Cardiac muscle cell (in vitro differentiated cells and primary cell): ENCODE results near the gene PMM2. TPM values are rescaled to one million over a fixed set of nuclear protein-coding genes. Genes with fewer than 3 reads are reported as not detected.

Source experiments
- DNase-seq, 2 donors: peaks; one replicate each; pipeline versions ENCODE4 v3.0.0 to v3.0.0-alpha.2; 2010 to 2017; ENCODE audit warnings: low read depth in 1 of 2, low spot score in 1 of 2
- H3K27ac ChIP-seq: fragments of 200-600 bp; sonication (generic); 2 replicates; pipeline ENCODE4 v1.5.1; 2016
- H3K27me3 ChIP-seq: fragments of 200-600 bp; sonication (generic); 2 replicates; pipeline ENCODE4 v1.6.0; 2016; ENCODE audit warnings: control low read depth
- H3K36me3 ChIP-seq: fragments of 200-600 bp; sonication (generic); 2 replicates; pipeline ENCODE4 v1.5.1; 2016; ENCODE audit warnings: control low read depth
- H3K4me1 ChIP-seq: fragments of 200-600 bp; sonication (generic); 2 replicates; pipeline ENCODE4 v1.8.1; 2017; ENCODE audit warnings: low read depth, mild to moderate bottlenecking, mixed run types
- H3K4me3 ChIP-seq: fragments of 200-600 bp; sonication (generic); 2 replicates; pipeline ENCODE4 v1.5.1; 2016; ENCODE audit warnings: mild to moderate bottlenecking
- H3K9me3 ChIP-seq: fragments of 200-600 bp; sonication (generic); 2 replicates; pipeline ENCODE4 v1.5.1; 2017; ENCODE audit warnings: low read depth, mild to moderate bottlenecking, control low read depth
- polyA plus RNA-seq: library from polyadenylated mRNA; unstranded; fragments of >200 nt; fragmentation: Nextera tagmentation; extraction: Ambion mirVana; gene quantifications from 2 replicates; pipeline ENCODE4 v1.2.1, GENCODE V29; 2016
- total RNA-seq: library from RNA; depleted of rRNA; stranded (reverse); fragments of >200 nt; gene quantifications from 2 replicates; pipeline ENCODE4 v1.2.3, GENCODE V29; 2016
- TF ChIP-seq, protein P1 (sequence below): IDR thresholded peaks from 2 replicates; pipeline ENCODE4 v1.5.1; 2012; ENCODE audit warnings: low read depth, mild to moderate bottlenecking, low read length

Gene PMM2
- total and polyA plus RNA-seq, 2 experiments from 2014 or later: 12.9 to 14.2 TPM

DNA sequence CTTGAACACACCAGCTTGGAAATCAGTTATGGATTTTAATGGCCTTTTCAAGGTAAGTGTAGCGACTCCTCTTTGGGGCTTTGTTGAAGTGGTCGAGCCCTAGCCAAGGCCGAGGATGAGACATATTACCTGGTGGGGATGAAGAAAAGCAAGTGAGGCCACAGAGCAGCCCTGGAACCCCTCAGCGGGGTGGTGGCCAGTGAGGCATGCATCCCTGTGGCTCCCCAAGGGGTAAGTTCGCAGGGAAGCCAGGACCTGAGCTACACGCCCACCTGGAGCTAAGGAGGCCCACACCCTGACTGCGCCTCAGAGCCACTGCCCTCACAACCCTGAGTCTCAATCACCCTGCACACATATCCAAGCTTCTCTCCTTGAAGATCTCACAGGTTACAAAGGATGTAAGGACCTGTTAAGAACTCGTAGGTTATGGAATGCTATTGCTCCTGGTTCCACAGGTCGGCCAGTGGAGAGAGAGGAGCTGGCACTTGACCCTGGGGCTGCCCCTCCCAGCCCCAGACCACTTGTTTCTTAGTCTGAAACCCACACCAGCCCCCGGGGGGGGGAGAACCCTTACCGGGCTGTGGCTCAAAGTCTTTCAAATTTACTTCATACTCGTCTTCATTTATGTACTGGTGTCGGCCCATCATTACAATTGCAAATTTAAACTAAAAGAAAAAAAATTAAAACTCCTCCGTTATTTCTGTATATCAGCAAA, 96.5 kb downstream of the PMM2 start:
- Histone ChIP-seq H3K9me3 (no peaks in the 10 kb centered on the region), H3K27me3 (no peaks in the 10 kb centered on the region), H3K4me3 (no peak overlapping the region), H3K27ac (no peak overlapping the region), H3K36me3 (peaks cover 65% of the 10 kb centered on the region), H3K4me1 (no peaks in the 10 kb centered on the region)
- no peak for DNase-seq
- TF ChIP-seq, protein P1, sequence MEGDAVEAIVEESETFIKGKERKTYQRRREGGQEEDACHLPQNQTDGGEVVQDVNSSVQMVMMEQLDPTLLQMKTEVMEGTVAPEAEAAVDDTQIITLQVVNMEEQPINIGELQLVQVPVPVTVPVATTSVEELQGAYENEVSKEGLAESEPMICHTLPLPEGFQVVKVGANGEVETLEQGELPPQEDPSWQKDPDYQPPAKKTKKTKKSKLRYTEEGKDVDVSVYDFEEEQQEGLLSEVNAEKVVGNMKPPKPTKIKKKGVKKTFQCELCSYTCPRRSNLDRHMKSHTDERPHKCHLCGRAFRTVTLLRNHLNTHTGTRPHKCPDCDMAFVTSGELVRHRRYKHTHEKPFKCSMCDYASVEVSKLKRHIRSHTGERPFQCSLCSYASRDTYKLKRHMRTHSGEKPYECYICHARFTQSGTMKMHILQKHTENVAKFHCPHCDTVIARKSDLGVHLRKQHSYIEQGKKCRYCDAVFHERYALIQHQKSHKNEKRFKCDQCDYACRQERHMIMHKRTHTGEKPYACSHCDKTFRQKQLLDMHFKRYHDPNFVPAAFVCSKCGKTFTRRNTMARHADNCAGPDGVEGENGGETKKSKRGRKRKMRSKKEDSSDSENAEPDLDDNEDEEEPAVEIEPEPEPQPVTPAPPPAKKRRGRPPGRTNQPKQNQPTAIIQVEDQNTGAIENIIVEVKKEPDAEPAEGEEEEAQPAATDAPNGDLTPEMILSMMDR: no peak

DNA sequence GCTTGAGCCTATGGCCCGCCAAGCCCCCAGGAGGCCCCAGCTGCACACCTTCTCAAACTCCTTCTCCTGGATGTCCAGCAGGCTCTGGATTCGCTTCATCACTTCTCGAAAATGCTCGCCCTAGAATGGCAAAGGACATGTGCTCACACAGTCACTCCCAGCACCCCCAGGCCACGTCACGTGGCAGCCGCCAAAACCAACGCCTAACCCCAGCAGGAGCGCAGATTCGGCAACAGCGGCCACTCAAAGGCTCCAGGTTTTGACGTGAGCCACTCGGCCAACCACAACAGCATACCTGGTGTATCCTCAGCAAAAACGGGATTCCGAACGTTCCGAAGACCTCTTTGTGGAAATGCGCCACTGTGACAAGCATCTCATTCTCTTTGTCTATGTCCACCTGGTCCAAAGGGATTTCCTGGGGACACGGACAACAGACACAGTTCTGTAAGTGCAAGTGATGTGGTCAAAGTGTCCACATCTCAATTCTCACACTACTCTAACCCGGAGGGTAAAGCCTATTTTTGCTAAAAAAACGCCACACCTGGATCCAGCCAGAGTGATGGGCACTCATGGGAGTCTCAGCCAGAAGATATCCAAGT, 97.2 kb downstream of the PMM2 start:
- H3K4me1 ChIP-seq: no peaks in the 10 kb centered on the region
- H3K27me3 ChIP-seq: no peaks in the 10 kb centered on the region
- no peak overlapping the region for H3K27ac ChIP-seq
- TF ChIP-seq, protein P1: no peak
- DNase-seq: no peak
- peaks cover 68% of the 10 kb centered on the region for H3K36me3 ChIP-seq
- no peaks in the 10 kb centered on the region for H3K9me3 ChIP-seq
- H3K4me3 ChIP-seq: no peak overlapping the region

DNA sequence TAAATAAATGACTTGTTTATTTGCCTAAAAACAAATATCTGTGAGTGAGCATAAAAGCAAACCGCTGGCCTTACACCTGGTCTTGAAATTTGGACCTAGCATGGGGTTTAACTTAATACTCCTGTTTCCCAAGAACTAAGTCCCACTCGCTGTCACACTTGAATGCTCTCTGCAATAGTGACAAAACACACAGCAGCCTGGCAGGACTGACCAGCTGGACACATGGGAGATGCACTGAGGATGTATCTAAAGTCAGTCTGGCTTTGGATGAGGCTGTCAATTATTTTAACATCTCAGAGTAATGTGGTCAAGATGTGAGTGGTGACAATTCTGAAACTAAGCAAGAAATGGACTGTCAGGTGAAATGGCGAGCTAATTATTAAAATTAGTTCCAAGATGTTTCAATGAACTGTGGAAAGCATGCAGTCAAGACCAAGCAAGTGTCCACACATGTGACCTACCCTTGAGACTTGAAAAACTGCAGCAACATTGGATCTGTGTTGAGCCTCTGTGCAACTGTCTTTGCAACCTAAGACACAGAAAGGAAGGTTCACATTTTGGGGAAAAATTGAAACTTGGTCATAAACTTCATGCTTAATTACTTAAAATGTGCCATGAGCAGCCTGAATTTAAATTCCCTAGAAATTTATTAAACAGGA, 101.2 kb downstream of the PMM2 start:
- no peak overlapping the region for H3K27ac ChIP-seq

More for the DNA sequence above, 101.2 kb downstream of the PMM2 start:
- DNase-seq: no peak
- Histone ChIP-seq H3K36me3 (peaks cover 87% of the 10 kb centered on the region), H3K9me3 (no peaks in the 10 kb centered on the region), H3K4me3 (no peak overlapping the region), H3K27me3 (no peaks in the 10 kb centered on the region), H3K4me1 (no peaks in the 10 kb centered on the region)
- TF ChIP-seq, protein P1: no peak

Other genes with a start within 250 kb of the PMM2 start
- not detected in 2 replicates for gene TMEM114, start 207.3 kb upstream of the PMM2 start, total RNA-seq
- gene TMEM114, start 207.3 kb upstream of the PMM2 start, polyA plus RNA-seq: not detected in 2 replicates
- gene METTL22, start 176.1 kb upstream of the PMM2 start, total RNA-seq: 28.4 and 63.5 TPM in 2 replicates
- gene METTL22, start 176.1 kb upstream of the PMM2 start, polyA plus RNA-seq: 46.0 and 102 TPM in 2 replicates
- gene ABAT, start 123.2 kb upstream of the PMM2 start, total RNA-seq: 71.4 and 115 TPM in 2 replicates
- gene ABAT, start 123.2 kb upstream of the PMM2 start, polyA plus RNA-seq: 51.7 and 54.4 TPM in 2 replicates
- 8.1 TPM in 2 replicates for gene TMEM186, start 200 bp upstream of the PMM2 start, total RNA-seq
- gene TMEM186, start 200 bp upstream of the PMM2 start, polyA plus RNA-seq: 23.9 and 38.3 TPM in 2 replicates
- gene CARHSP1, start 71.2 kb downstream of the PMM2 start, total RNA-seq: 158 and 165 TPM in 2 replicates
- 125 and 174 TPM in 2 replicates for gene CARHSP1, start 71.2 kb downstream of the PMM2 start, polyA plus RNA-seq
- not detected in 2 replicates for gene LITAFD, start 84.5 kb downstream of the PMM2 start, total RNA-seq
- 0.43 TPM in 1 of 2 replicates, not detected in the other for gene LITAFD, start 84.5 kb downstream of the PMM2 start, polyA plus RNA-seq
- 41.4 and 77.0 TPM in 2 replicates for gene USP7, start 166.1 kb downstream of the PMM2 start, total RNA-seq
- 45.1 and 69.8 TPM in 2 replicates for gene USP7, start 166.1 kb downstream of the PMM2 start, polyA plus RNA-seq